Progenitor cell of endocrine pancreas (in vitro differentiated cells): ENCODE data around the gene SSBP2. TPM values are rescaled to one million over a fixed set of nuclear protein-coding genes. Genes with fewer than 3 reads are reported as not detected.
"Not testable (repeated sequence)": the region's sequence is repeated elsewhere in the genome, so short reads cannot be mapped to it uniquely, and the experiment has no call there.

Experiments used
- DNase-seq: peaks from one replicate; pipeline ENCODE4 v3.0.0; 2021; ENCODE audit warnings: low spot score; ENCODE audit not compliant: unreplicated experiment
- H3K27ac Mint-ChIP-seq: 2 replicates; pipeline ENCODE4 v1.8.0; 2021; ENCODE audit warnings: mild to moderate bottlenecking, moderate library complexity, mixed read lengths
- H3K27me3 Mint-ChIP-seq: 2 replicates; pipeline ENCODE4 v1.8.0; 2021; ENCODE audit warnings: mixed read lengths
- H3K36me3 Mint-ChIP-seq: 2 replicates; pipeline ENCODE4 v1.8.0; 2022; ENCODE audit warnings: mixed read lengths; ENCODE audit not compliant: insufficient read depth
- H3K4me1 Mint-ChIP-seq: 2 replicates; pipeline ENCODE4 v1.8.0; 2021; ENCODE audit warnings: low read depth, mixed read lengths
- H3K4me3 Mint-ChIP-seq: 2 replicates; pipeline ENCODE4 v1.8.0; 2021; ENCODE audit warnings: low read depth, mild to moderate bottlenecking, moderate library complexity, mixed read lengths
- H3K9me3 Mint-ChIP-seq: 2 replicates; pipeline ENCODE4 v1.8.0; 2021; ENCODE audit warnings: low read depth, mixed read lengths
- total RNA-seq: library from RNA; stranded (reverse); gene quantifications from 2 replicates; pipeline ENCODE4 v1.2.1, GENCODE V29; 2021
- TF ChIP-seq, protein P1 (sequence below): fragments of 200-600 bp; sonication (generic); IDR thresholded peaks from one replicate; pipeline ENCODE4 v1.5.0; 2021; ENCODE audit warnings: antibody characterized with exemption, mild to moderate bottlenecking; ENCODE audit not compliant: unreplicated experiment

The SSBP2 gene
- total RNA-seq, 1 donor from 2014 or later: 66.6 TPM

DNA sequence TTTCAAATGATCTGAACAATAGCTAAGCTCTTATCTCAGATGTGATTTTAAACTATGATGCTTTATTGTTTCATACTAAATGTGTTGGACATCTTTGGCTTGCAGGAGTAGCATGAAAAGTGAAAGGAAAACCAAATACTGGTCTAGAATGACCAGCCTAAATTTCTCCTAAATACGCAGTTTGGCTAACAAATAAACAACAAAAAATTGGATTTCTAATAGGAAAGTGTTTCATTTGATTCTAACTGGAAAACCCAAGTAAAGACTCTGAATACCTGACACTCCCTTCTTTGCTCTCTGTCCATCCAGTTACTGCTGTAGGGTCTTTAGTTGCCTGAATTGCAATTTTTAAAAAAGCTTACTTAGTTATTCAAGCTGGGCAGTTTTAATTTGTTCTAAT, 245.2 kb downstream of the SSBP2 start:
- Mint-ChIP-seq H3K27ac (no peak overlapping the region), H3K4me3 (no peak overlapping the region), H3K9me3 (peaks cover 10% of the 10 kb centered on the region), H3K27me3 (no peaks in the 10 kb centered on the region), H3K4me1 (peaks cover 2% of the 10 kb centered on the region), H3K36me3 (peaks cover 13% of the 10 kb centered on the region)
- DNase-seq: no peak
- TF ChIP-seq, protein P1, sequence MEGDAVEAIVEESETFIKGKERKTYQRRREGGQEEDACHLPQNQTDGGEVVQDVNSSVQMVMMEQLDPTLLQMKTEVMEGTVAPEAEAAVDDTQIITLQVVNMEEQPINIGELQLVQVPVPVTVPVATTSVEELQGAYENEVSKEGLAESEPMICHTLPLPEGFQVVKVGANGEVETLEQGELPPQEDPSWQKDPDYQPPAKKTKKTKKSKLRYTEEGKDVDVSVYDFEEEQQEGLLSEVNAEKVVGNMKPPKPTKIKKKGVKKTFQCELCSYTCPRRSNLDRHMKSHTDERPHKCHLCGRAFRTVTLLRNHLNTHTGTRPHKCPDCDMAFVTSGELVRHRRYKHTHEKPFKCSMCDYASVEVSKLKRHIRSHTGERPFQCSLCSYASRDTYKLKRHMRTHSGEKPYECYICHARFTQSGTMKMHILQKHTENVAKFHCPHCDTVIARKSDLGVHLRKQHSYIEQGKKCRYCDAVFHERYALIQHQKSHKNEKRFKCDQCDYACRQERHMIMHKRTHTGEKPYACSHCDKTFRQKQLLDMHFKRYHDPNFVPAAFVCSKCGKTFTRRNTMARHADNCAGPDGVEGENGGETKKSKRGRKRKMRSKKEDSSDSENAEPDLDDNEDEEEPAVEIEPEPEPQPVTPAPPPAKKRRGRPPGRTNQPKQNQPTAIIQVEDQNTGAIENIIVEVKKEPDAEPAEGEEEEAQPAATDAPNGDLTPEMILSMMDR: no peak

GRCh38 chr5:81503602-81504001, 247.3 kb downstream of the SSBP2 start:
- Mint-ChIP-seq H3K36me3 (peaks cover 13% of the 10 kb centered on the region), H3K9me3 (peaks cover 10% of the 10 kb centered on the region)
- not testable (repeated sequence) for H3K27ac Mint-ChIP-seq, H3K4me1 Mint-ChIP-seq, DNase-seq, H3K27me3 Mint-ChIP-seq, H3K4me3 Mint-ChIP-seq

- no peak for DNase-seq
- Mint-ChIP-seq H3K27ac (no peak overlapping the region), H3K4me3 (no peak overlapping the region), H3K36me3 (peaks cover 4% of the 10 kb centered on the region), H3K9me3 (no peaks in the 10 kb centered on the region), H3K4me1 (no peaks in the 10 kb centered on the region), H3K27me3 (no peaks in the 10 kb centered on the region)
- TF ChIP-seq, protein P1: no peak
These were observed 255.6 kb downstream of the SSBP2 start for GRCh38 chr5:81495286-81495685.

DNA sequence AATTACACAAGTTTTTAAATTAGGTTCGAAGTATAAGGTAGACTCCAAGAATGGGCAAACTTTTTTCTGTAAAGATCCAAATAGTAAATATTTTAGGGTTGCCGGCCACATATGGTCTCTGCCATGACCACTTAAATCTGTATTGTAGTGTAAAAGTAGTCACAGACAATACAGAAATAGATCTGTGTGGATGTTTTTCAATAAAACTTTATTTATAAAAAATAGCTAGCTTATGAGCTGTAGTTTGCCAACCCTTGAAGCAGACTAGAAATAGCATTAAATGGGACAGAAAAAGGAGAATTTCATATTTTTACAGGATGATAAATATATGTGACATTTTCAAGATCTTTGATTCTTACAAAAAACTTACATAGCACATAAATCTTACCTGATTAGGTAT, 262.0 kb downstream of the SSBP2 start:
- H3K27me3 Mint-ChIP-seq: no peaks in the 10 kb centered on the region
- no peak for DNase-seq
- no peaks in the 10 kb centered on the region for H3K4me1 Mint-ChIP-seq
- no peak overlapping the region for H3K4me3 Mint-ChIP-seq
- no peak overlapping the region for H3K27ac Mint-ChIP-seq
- H3K36me3 Mint-ChIP-seq: no peaks in the 10 kb centered on the region
- TF ChIP-seq, protein P1: no peak
- H3K9me3 Mint-ChIP-seq: no peaks in the 10 kb centered on the region

DNA sequence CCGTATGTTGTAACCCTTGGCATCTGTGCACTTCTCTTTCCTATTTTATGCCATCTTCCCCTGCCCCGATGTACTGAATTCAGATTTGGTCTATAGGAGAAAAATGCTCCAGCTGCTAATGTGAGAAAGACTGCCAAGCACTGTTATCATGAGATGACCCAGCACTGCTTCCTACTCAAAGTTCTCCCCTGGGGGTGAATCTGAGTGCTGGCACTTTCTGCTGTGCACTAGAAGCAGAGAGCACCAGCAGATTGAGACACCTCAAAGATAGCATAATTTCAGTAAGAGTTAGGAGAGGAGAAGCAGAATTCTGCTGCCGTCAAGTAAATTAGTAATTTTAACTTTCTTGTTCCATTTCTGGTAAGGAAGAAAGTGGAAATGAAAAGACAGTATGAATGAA, 264.2 kb downstream of the SSBP2 start:
- no peaks in the 10 kb centered on the region for H3K4me1 Mint-ChIP-seq

DNA sequence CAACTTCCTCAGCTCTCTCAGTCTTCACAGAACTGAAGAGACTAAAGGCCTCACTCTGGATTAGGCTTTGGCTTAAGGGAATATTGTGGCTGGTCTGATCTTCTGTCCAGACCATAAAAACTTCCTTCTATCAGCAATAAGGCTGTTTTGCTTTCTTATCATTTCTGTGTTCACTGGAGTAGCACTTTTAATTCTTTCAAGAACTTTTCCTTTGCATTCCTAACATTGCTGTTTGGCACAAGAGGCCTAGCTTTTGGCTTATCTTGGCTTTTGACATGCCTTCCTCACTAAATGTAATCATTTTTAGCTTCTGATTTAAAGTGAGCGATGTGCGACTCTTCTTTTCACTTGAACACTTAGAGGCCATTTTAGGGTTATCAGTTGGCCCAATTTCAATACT, 268.3 kb downstream of the SSBP2 start:
- Mint-ChIP-seq H3K4me3 (no peak overlapping the region), H3K9me3 (no peaks in the 10 kb centered on the region), H3K4me1 (no peaks in the 10 kb centered on the region), H3K27me3 (no peaks in the 10 kb centered on the region), H3K27ac (peak overlapping the region; percentile 15), H3K36me3 (peaks cover 4% of the 10 kb centered on the region)
- TF ChIP-seq, protein P1: no peak
- no peak for DNase-seq

More for the DNA sequence above, 264.2 kb downstream of the SSBP2 start:
- Mint-ChIP-seq H3K36me3 (peaks cover 3% of the 10 kb centered on the region), H3K4me3 (no peak overlapping the region), H3K9me3 (no peaks in the 10 kb centered on the region), H3K27me3 (no peaks in the 10 kb centered on the region), H3K27ac (no peak overlapping the region)
- TF ChIP-seq, protein P1: no peak
- DNase-seq: no peak

DNA sequence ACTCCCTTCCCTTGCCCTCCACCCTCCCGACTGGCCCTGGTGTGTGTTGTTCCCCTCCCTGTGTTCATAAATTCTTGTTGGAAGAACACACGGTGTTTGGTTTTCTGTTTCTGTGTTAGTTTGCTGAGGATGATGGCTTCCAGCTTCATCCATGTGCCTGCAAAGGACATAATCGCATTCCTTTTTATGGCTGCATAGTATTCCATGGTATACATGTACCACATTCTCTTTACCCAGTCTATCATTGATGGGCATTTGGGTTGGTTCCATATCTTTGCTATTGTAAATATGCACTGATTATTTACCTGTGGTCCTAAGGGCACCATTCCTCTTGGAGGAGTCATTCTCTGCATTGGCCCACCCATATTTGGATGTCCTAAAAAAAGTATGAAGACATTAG, 277.5 kb downstream of the SSBP2 start:
- H3K9me3 Mint-ChIP-seq, H3K27ac Mint-ChIP-seq, H3K27me3 Mint-ChIP-seq, H3K4me1 Mint-ChIP-seq, DNase-seq, H3K4me3 Mint-ChIP-seq: not testable (repeated sequence)
- peaks cover 12% of the 10 kb centered on the region for H3K36me3 Mint-ChIP-seq
